GM21528 (cell line): ENCODE results near the gene SLC25A25.

ENCODE experiments used
- ATAC-seq: cut with Tn5 transposase; IDR thresholded peaks from one replicate; pipeline ENCODE4 v1.9.1; 2021; ENCODE audit warnings: mild to moderate bottlenecking, moderate library complexity; ENCODE audit not compliant: unreplicated experiment, low FRiP score

SLC25A25 gene

DNA sequence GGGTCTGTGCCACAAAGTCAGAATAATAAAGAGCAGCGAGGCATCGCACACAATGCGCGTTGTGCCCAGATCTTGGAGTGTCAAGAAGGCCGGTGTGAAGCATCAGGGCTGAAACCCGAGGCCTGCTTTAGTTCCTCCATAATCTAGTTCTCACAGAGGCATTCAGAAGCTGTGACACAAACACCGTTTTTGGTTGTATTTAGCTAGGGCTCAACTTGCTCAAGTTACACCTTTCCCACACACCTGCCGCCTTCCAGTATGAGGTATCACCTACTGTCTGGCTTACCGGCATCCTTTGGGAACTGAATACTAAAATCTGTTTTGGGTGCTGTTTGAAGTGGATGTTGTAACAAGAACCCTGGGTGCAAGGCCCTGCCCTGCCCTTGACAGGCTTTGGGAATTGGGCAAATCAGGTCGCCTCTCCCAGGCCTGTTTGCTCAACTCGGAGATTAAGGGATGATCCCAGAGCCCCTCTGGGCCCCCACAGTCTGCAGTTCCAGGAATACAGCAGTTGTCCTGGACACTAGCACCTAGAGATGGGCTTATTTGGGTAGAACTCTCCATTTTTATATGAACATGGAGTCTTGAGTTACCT is 27.0 kb downstream of the SLC25A25 start:
- ATAC-seq, result no peak

DNA sequence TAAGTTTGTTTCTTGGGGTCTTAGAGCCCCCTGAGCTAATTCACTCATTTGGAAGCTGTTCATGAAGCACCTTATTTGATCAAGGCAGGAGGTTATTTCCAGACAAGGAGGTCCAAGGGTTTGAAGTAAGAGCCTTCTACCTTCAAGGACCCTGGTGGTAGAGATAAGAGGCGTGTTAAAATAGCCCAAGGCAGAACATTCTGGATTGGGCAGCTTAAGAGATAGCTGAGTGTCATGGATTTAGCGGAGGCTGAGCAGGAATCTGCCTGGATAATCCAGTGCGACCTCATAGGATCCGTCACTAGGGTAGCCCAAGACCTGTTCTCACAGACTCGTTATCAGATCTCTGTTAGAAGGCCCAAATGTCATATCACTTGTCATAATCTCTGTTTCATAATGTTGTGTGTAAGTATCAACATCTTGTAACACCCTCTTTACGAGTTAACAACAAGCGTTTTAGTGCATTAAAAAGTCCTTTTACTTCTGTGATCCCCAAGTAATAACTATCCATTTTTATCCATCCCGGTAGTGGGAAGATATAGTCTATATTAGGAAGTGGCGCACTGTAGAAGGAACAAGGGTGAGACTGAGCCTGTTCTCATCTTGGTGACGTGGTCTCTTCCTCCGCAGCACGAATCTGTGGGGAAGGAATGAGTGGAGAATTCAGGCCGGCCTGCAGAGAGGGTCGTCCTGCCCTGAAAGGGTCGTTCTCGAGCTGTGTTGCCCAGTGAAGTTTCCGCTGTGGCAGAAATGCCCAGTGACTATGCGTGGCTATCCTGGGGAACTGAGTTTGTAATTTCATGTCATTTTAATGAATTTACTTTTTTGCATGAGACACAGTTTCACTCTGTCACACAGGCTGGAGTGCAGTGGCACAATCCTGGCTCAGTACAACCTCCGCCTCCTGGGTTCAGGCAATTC is 28.8 kb downstream of the SLC25A25 start:
- ATAC-seq, result no peak

DNA sequence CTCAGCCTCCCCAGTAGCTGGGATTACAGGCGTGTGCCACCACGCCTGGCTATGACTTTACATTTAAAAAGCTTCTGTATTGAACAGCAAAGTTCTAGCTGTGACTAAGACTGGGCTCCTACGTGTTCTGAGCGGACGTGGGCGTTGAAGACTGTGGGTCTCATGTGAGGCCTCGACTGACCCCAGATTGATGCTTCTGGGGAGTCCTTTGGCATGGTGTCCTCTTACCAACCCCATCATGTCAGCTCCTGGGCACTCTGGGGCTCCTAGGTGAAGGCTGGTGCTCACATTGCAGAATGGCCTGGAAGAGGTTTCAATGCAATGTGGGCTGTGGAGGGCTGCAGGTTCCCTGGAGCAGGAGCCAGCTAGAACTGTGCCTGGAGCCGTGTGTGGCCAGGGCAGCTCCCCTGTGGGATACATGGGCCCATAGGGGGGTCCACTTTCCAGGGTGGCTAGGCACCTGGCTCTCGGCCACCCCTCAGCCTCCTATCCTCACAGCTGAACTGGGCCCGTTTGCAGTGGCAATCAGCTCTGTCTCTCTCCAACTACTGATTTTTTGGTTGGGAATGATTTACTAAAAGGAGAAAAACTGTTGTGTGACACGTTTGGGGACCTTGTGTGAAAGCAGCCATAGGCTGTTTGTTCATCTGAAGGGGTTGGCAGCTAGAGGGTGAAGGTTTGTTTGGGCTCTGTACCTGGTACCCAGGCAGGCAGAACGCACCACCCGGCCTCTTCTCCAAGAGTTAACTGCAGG is 29.7 kb downstream of the SLC25A25 start:
- ATAC-seq, result no peak

DNA sequence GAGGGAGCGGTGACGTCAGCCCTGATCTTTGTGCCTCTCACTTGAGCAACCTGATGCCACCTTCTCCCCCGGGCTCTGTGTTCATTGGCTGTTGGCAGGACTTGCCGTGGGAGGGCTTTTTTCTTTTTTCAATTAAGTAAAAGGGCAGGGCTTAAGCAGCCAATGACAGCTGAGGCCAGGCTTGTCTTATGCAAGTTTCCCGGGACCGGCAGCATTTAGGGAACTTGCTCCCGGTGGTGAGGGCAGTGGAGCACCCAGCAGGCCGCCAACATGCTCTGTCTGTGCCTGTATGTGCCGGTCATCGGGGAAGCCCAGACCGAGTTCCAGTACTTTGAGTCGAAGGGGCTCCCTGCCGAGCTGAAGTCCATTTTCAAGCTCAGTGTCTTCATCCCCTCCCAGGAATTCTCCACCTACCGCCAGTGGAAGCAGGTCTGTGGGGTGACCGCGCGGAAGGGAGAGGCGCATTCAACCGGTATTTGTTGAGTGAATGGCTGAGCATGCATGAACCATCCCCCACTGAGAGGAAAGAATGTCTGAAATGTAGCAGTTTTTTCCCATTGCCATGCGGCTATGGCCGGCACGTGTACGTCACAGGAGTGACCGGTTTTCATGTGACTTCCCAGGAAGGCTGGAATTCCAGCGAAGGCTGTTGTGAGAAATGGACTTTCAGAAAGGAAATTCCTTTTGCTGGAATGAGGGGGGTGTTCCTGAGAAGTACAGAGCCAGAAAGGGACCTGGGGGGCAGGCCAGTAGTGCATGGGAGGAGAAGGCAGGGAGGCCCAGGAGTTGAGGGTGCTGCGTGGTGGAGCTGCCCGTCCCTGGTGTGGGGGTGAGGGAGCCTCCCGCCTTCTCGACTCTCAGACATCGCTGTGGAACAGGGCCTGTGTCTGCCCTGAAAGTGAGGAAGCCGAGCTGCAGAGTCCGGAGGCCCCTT is 30.5 kb downstream of the SLC25A25 start:
- ATAC-seq, result no peak

DNA sequence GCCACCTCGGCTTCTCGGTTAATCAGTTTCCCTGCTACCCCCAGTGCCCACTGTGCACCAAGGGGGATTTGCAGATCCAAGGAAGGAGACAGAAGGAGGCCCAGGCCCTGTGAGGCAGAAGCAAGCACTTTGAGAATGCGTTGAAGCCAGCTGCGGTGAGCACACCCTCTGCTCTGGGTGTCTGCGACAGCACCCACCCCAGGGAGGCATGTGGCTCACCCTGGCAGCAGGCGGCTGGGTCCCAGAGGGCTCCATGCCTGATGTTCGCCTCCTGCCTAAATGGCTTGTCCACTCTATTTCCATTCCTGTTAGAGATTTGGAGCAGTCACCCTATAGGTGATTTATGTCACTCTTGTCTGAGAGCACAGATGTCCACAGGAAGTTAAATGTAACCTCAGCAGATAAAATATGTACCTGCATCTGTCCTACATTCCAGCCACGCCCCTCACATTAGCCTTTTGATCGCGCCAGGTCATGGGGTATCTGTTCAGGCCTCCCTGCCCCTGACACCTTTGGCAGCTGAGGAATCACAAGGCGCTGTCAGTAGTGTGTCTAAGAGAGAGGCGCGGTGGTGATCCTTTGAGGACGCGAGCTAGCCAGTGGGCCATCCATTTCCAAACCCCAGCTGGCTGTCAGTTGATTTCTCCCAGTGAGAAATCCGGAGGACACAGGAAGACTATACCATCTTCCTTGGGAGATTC is 31.3 kb downstream of the SLC25A25 start:
- no peak for ATAC-seq

DNA sequence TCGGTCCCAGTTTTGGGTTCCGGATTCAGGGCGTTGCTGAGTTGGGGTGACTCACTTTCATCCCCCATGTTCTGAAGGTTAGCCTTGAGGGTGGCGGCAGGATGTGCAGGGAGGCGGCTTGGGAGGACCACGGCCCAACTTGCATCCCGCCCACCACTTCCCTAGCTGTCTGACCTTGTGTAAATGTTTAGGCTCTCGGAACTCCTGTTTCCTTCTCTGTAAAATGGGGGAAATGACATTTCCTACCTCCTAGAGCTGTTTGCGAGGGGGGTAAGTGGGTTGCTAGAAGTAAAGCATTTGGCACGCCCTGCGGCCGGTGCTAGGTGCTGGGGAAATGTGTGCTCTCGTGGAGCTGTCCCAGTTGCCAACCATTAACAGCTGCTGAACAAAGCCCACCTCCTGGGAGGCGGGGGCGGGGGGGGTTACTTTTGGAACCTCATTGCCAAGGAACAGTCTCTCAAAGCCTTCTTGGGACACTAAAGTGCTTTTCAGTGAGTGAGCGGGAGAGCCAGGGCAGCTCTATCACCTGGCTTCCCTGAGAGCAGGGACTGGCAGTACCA is 32.0 kb downstream of the SLC25A25 start:
- ATAC-seq, result no peak

DNA sequence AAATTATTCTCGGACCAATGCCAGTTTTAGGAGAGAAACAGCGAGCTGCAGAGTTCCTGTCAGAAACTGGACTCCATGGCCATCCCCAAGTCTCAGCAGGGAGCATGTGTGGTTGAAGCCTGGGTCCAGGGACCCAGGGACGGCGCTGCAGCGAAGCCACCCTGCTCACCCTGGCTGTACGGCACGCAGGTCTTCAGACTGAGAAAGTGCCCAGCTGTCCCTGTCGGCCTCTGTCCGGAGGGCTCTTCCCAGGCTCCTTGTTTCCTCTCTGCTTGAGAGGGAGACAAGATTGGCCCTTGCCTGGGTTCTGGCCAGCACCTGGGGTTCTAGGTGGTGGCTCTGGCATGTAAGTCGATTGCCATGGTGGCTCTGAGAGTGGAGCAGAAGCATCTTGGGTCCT is 32.5 kb downstream of the SLC25A25 start:
- no peak for ATAC-seq

DNA sequence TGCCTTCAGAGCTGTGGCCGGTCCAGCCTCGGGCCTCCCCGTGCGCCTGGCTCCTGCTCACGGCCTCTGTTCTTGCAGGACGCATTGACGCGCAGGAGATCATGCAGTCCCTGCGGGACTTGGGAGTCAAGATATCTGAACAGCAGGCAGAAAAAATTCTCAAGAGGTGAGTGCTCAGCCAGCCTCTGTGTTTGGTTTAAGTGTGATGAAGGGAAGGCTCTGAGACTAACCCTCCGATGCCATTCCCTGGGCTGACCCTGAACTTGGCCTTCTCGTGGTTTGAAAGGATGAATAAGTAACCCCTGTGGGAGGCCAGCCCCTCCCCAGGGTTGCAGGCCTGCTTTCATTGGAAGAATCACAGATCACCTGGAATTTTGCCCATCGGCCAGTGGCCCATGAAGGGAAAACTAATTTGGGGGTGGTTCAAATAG is 33.2 kb downstream of the SLC25A25 start:
- no peak for ATAC-seq

DNA sequence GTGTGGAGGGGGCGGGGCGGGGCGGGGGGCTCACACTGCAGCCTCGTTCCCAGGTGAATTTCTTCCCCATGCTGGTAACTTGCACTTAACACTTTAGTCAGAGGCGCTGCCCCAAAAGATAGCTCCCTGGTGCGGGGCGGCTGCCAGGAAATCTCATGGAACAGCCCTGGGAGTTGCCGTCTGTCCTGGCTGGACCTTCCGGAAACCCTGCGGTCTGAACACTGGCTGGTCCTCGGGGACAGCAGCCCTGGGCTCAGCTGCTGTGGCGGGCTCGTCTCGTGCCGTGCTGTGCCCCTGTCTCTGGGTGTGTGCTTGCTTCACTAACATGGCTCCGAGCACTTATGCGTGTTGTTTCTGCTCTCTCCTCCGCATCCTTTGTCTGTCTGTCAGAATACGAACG is 33.7 kb downstream of the SLC25A25 start:
- no peak for ATAC-seq

DNA sequence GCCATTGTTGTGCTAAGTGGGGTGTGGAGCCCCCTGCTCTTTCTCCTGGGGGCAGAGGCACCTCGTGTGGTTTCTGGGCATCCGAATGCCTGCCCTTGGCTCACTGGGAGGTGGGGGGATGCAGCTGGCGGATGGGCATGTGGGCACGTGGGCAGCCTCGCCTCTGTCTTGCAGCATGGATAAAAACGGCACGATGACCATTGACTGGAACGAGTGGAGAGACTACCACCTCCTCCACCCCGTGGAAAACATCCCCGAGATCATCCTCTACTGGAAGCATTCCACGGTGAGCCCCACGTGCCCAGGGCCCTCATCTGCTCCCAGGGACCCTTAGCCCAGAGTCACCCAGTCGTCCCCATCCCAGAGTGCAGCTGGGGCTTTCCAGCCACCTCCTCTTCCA is 34.2 kb downstream of the SLC25A25 start:
- ATAC-seq, result no peak

DNA sequence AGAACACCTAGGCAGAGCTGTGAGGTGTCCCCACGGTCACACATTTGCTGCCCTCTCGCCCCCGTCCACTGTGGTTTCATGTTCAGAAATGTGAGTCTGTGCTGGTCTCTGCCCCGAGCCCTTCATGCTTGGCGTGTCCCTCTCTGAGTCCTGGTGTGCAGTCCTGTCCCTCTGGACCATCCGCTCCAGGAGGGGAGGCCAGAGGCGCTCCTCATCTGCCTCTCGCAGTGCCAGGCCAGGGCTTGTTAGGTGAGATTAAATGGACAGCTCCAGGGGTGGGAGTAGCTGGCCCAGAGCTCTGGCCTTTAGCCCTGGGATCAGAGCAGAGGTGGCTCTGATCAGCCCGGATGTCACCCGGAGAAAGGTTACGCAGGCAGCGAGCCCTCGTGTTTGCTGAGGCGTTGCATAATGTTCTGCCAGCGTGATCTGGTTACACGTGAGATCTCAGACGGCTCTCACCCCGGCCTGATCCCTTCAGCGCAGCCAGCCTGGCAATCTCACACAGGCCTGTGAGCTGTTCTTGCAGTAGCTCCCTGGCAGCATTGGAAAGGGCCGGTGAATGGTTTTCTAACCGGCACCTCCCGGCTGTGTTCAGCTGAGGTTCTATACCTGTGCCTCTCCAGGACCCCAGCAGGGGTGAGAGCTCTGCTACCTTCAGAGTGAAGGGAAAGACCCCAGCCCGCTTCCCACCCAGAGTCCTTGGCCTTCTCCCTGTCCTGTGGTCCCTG is 35.0 kb downstream of the SLC25A25 start:
- ATAC-seq, result no peak

DNA sequence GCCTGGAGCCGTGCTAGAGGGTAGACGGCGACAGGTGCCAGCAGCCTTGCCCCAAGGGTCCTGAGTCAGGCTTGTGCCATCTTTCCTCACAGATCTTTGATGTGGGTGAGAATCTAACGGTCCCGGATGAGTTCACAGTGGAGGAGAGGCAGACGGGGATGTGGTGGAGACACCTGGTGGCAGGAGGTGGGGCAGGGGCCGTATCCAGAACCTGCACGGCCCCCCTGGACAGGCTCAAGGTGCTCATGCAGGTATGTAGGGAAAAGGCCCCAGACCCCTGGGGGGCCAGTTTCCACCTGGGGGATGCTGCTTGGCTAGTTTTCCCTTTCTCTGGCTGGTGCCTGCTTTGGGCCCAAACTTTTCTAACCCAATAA is 35.5 kb downstream of the SLC25A25 start:
- ATAC-seq, result no peak

DNA sequence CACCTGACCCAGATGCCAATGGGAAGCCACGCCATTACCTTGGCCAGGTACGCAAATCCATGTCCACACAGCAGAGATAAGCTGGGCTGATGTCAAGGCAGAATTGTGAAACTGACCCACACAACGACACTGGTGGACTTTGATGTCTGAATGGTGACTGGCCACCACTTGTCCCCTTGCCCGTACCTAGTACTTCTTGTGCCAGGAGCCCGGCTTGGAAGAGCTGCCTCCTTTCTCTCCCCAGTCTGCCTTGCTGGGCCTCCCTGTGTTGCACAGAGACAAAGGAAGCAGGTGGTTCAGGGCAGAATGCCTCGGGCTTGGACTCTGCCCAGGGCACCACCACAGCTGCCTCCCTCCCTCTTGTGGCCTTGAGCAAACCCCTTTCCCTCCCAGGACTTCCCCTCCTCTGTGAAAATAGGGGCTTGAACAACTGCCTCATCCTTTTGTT is 36.2 kb downstream of the SLC25A25 start:
- ATAC-seq, result no peak

DNA sequence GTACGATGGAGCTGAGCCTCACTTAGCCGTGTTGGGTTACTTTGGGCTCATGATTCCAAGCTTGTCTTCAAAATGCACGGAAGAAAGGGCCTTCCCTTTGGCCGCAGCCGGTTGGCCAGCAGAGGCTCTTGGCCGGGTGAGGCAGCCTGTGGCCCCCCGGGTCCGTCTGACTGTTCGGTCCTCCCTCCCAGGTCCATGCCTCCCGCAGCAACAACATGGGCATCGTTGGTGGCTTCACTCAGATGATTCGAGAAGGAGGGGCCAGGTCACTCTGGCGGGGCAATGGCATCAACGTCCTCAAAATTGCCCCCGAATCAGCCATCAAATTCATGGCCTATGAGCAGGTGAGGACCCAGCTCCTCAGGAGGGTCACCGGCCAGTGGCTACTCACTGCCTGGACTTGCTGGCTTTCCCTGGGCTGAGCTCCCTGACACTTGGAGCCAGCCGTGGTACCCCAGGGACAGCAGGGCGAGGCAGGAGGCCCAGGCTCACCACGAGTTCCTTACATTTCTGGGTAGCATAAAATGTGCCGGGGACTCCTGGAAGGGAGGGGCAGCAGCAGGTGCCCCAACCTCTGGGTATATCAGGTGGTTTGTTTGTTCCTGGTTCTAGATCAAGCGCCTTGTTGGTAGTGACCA is 37.6 kb downstream of the SLC25A25 start:
- no peak for ATAC-seq

DNA sequence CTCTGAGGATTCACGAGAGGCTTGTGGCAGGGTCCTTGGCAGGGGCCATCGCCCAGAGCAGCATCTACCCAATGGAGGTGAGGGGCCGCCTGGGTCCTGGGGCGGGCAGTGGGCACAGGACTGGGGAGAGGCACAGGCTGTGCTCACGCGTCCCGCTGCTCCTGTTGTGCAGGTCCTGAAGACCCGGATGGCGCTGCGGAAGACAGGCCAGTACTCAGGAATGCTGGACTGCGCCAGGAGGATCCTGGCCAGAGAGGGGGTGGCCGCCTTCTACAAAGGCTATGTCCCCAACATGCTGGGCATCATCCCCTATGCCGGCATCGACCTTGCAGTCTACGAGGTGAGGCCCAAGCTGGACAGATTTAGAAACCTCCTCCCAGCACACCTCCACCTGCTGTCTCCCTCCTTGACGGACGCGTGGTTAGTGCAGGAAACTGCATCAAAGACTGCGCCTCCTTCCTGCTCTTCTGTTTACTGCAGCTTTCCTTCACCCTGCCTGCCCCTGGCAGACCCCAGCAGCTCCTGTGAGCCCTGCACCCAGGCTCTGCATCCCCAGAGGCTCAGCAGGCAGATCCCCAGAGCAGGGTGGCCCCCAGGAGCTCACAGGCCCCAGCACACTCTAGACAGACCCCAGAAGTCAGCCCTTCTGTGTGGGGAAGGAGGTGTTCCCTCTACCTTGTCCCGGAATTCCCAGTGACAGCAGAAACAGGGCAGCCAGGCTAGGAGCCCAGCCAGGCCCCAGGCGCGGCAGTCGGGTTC is 38.3 kb downstream of the SLC25A25 start:
- ATAC-seq, result no peak

DNA sequence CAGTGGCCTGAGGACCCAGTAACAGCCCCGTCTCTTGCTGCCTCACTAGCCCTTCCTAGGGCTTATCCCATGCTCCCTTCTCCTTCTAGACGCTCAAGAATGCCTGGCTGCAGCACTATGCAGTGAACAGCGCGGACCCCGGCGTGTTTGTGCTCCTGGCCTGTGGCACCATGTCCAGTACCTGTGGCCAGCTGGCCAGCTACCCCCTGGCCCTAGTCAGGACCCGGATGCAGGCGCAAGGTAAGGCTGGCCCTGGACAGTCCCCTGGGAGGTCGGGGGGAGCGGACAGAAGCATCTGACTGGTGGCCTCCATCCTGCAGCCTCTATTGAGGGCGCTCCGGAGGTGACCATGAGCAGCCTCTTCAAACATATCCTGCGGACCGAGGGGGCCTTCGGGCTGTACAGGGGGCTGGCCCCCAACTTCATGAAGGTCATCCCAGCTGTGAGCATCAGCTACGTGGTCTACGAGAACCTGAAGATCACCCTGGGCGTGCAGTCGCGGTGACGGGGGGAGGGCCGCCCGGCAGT is 39.0 kb downstream of the SLC25A25 start:
- ATAC-seq, result no peak
